GM12892 (cell line): ENCODE data around the gene JAG2.

Experiments
- POLR2A ChIP-seq: IDR thresholded peaks from 2 replicates; pipeline ENCODE4 v1.6.1; 2011; ENCODE audit warnings: low read depth, low read length, control low read depth
- TAF1 ChIP-seq: IDR thresholded peaks from 2 replicates; pipeline ENCODE4 v1.6.1; 2011; ENCODE audit warnings: low read depth, mild to moderate bottlenecking, control low read depth, low read length, borderline replicate concordance

- TF ChIP-seq TAF1 (no peak), POLR2A (no peak)
These were observed 45.8 kb upstream of the JAG2 start for GRCh38 chr14:105214324-105214915.
